ENCODE results near the gene PCDHGA3.
"Not testable (repeated sequence)": the region's sequence is repeated elsewhere in the genome, so short reads cannot be mapped to it uniquely, and the experiment has no call there.

The PCDHGA3 gene

DNA sequence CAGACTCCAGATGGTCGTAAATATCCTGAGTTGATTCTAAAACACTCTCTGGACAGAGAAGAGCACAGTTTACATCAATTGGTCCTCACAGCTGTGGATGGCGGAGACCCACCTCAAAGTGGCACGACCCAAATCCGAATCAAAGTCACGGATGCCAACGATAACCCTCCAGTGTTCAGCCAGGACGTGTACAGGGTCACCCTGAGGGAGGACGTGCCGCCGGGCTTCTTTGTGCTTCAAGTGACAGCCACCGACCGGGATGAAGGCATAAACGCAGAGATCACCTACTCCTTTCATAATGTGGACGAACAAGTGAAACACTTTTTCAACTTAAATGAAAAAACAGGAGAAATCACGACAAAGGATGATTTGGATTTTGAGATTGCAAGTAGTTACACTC, 17.1 kb downstream of the PCDHGA3 start:
- Mint-ChIP-seq H3K36me3 (ENCODE audit: low read depth) (peaks cover 8% of the 10 kb centered on the region), H3K9me3 (peaks cover 44% of the 10 kb centered on the region), H3K27me3 (ENCODE audit: low read depth) (peaks cover 48% of the 10 kb centered on the region), H3K4me3 (peak overlapping the region; percentile 14), H3K27ac (no peak overlapping the region), H3K4me1 (ENCODE audit: low read depth) (peaks cover 4% of the 10 kb centered on the region)

DNA sequence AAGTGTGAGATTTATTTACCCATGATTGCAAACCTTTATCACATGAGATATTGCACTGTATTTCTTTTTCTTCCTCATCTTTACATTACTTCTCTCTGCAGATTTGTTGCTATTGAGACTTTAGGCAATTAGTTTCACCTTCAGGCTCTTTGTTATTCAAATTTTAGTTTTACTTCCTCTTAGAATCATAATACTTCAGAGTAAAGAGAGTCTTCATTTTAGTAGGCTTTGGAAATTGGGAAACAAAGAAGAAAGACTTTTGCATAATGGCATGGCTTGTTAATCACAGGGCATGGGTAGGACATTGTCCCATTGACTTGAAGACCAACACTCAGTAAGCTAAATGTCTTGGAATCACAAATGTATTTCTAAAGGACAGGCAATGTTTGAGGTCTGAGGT, 19.1 kb downstream of the PCDHGA3 start:
- Mint-ChIP-seq H3K27me3 (ENCODE audit: low read depth) (peaks cover 46% of the 10 kb centered on the region), H3K4me1 (ENCODE audit: low read depth) (peaks cover 4% of the 10 kb centered on the region), H3K36me3 (ENCODE audit: low read depth) (peaks cover 8% of the 10 kb centered on the region), H3K27ac (no peak overlapping the region), H3K4me3 (no peak overlapping the region), H3K9me3 (peaks cover 40% of the 10 kb centered on the region)

DNA sequence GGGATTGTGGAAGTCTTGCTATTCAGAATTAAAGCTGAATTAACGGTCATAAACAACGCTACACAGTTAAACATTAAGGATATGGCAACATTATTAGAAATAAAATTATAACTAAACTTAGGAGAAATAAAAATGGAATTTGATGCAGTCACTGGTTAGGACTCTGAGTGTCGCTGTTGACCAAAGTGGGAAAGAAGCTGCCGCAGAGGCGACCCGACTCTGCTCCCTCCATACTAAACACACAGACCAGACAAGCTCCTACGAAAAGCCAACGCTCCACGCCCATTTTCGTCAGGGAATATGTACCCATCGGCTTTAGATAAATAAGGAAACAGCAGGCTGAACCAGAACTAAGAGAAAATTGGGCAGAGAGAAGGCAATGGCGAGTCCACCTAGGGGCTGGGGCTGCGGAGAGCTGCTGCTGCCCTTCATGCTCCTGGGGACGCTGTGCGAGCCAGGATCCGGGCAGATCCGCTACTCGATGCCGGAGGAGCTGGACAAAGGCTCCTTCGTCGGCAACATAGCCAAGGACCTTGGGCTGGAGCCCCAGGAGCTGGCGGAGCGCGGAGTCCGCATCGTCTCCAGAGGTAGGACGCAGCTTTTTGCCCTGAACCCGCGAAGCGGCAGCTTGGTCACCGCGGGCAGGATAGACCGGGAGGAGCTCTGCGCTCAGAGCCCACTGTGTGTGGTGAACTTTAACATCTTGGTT, 20.5 kb downstream of the PCDHGA3 start, which contains the start of gene PCDHGA5:
PCDHGA5 (plus strand) TSS at position 211 of the 709 bp plus-strand sequence; CDS start at position 380, 169 bp downstream.
- Mint-ChIP-seq H3K27me3 (ENCODE audit: low read depth) (peaks cover 46% of the 10 kb centered on the region), H3K4me3 (no peak within 1 kb of the TSS)

DNA sequence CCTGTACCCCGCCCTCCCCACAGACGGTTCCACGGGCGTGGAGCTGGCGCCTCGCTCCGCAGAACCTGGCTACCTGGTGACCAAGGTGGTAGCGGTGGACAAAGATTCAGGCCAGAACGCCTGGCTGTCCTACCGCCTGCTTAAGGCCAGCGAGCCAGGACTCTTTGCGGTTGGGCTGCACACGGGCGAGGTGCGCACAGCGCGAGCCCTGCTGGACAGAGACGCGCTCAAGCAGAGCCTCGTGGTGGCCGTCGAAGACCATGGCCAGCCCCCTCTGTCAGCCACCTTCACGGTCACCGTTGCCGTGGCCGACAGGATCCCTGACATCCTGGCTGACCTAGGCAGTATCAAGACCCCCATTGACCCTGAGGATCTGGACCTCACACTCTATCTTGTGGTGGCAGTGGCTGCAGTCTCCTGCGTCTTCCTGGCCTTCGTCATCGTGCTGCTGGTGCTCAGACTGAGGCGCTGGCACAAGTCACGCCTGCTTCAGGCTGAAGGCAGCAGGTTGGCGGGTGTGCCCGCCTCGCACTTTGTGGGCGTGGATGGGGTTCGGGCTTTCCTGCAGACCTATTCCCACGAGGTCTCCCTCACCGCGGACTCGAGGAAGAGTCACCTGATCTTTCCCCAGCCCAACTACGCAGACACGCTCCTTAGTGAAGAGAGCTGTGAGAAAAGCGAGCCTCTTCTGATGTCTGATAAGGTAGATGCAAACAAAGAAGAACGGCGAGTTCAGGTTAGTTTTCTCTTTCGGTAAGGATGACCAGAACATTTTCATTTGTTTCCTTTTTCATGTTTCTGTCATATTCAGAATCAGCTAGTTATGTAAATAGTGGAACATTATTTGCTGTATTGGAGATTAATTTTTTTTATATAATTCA, 22.6 kb downstream of the PCDHGA3 start:
- peaks cover 31% of the 10 kb centered on the region for H3K9me3 Mint-ChIP-seq

More for the DNA sequence above, 20.5 kb downstream of the PCDHGA3 start, which contains the start of gene PCDHGA5:
- H3K9me3 Mint-ChIP-seq: peaks cover 40% of the 10 kb centered on the region
- peaks cover 8% of the 10 kb centered on the region for H3K36me3 Mint-ChIP-seq (ENCODE audit: low read depth)
- no peak within 1 kb of the TSS for H3K27ac Mint-ChIP-seq
- H3K4me1 Mint-ChIP-seq (ENCODE audit: low read depth): peaks cover 4% of the 10 kb centered on the region

DNA sequence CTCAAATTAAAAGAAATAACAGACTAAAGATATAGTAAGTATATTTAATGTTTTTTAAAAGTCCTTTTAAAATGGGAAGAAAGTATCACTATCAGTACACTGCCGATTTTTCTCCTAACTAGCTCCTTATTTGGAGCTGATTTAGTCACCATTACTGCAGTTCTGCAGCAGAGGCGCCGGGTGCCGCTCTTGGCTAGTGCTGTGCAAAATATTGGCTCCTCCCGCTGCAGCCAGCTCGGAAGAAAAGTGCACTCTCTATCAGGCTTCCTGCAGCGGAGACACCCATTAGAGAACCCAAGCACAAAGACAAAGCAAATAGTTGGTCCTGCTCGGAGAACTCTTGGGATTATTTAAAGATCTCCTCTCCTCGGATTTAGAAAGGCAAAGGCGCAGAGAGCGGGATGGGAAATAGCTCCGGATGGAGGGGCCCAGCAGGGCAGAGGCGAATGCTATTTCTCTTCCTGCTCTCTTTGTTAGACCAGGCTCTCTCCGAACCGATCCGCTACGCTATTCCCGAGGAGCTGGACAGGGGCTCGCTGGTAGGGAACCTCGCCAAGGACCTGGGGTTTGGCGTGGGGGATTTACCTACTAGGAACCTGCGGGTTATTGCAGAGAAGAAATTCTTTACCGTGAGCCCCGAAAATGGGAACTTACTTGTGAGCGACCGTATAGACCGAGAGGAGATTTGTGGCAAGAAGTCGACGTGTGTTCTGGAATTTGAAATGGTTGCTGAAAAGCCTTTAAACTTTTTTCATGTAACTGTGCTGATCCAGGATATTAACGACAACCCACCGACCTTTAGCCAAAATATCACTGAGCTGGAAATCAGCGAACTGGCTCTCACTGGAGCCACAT, 26.6 kb downstream of the PCDHGA3 start, which contains the start of gene PCDHGB3:
PCDHGB3 (plus strand) TSS at position 249 of the 855 bp plus-strand sequence; CDS start at position 402, 153 bp downstream.
- H3K4me3 Mint-ChIP-seq: peak within 1 kb of the TSS; percentile 70
- no peak within 1 kb of the TSS for H3K27ac Mint-ChIP-seq
- H3K27me3 Mint-ChIP-seq (ENCODE audit: low read depth): peaks cover 26% of the 10 kb centered on the region
- H3K36me3 Mint-ChIP-seq (ENCODE audit: low read depth): peaks cover 2% of the 10 kb centered on the region
- peaks cover 2% of the 10 kb centered on the region for H3K4me1 Mint-ChIP-seq (ENCODE audit: low read depth)
- H3K9me3 Mint-ChIP-seq: peaks cover 38% of the 10 kb centered on the region

More for the DNA sequence above, 22.6 kb downstream of the PCDHGA3 start:
- H3K36me3 Mint-ChIP-seq (ENCODE audit: low read depth): peaks cover 6% of the 10 kb centered on the region
- H3K27me3 Mint-ChIP-seq (ENCODE audit: low read depth): peaks cover 40% of the 10 kb centered on the region
- no peak overlapping the region for H3K27ac Mint-ChIP-seq
- H3K4me3 Mint-ChIP-seq: no peak overlapping the region
- H3K4me1 Mint-ChIP-seq (ENCODE audit: low read depth): peaks cover 4% of the 10 kb centered on the region

DNA sequence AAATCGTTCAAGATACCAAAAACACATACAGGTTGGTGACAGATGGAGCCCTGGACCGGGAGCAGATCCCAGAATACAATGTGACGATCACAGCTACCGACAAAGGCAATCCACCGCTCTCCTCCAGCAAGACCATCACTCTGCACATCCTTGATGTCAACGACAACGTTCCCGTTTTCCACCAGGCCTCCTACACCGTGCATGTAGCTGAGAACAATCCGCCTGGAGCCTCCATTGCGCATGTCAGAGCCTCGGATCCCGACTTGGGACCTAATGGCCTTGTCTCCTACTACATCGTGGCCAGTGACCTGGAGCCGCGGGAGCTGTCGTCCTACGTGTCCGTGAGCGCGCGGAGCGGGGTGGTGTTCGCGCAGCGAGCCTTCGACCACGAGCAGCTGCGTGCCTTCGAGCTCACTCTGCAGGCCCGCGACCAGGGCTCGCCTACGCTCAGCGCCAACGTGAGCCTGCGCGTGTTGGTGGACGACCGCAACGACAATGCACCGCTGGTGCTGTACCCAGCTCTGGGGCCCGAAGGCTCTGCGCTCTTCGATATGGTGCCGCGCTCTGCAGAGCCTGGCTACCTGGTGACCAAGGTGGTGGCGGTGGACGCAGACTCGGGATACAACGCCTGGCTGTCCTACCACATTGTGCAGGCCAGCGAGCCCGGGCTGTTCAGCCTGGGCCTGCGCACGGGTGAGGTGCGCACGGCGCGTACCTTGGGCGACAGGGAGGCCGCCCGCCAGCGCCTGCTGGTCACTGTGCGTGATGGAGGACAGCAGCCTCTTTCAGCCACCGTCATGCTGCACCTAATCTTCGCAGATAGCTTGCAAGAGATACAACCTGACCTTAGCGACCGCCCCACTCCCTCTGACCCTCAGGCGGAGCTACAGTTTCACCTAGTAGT, 28.2 kb downstream of the PCDHGA3 start:
- H3K9me3 Mint-ChIP-seq: peaks cover 36% of the 10 kb centered on the region
- peaks cover 2% of the 10 kb centered on the region for H3K36me3 Mint-ChIP-seq (ENCODE audit: low read depth)
- H3K4me1 Mint-ChIP-seq (ENCODE audit: low read depth): peaks cover 2% of the 10 kb centered on the region
- no peak overlapping the region for H3K4me3 Mint-ChIP-seq
- no peak overlapping the region for H3K27ac Mint-ChIP-seq
- peaks cover 16% of the 10 kb centered on the region for H3K27me3 Mint-ChIP-seq (ENCODE audit: low read depth)

DNA sequence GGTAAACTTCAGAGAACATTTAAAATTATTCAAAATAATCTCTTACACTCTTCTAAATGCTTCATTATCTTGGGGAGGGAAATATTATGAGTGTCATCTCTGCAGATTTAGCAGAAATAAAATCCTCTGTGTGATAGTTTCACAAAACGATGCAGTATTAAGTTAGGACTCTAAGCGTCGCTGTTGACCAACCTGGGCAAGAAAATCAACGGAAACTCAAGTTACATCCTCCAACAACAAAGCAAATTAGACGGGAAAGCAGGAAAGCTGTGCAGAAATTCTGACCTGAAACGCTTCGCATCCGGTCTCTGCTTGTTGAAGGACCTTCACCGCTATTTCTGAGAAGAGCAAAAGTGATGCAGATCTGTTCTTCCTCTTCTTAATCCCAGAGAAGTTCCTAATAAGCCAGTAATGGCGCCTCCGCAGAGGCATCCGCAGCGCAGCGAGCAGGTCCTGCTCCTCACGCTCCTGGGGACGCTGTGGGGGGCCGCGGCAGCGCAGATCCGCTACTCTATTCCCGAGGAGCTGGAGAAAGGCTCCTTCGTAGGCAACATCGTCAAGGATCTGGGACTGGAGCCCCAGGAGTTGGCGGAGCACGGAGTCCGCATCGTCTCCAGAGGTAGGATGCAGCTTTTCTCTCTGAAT, 30.2 kb downstream of the PCDHGA3 start, which contains the start of gene PCDHGA6:
PCDHGA6 (plus strand) TSS at position 219 of the 645 bp plus-strand sequence; CDS start at position 412, 193 bp downstream.
- H3K27ac Mint-ChIP-seq: peak within 1 kb of the TSS; percentile 22
- H3K4me3 Mint-ChIP-seq: peak within 1 kb of the TSS; percentile 15
- peaks cover 16% of the 10 kb centered on the region for H3K27me3 Mint-ChIP-seq (ENCODE audit: low read depth)
- H3K4me1 Mint-ChIP-seq (ENCODE audit: low read depth): peaks cover 2% of the 10 kb centered on the region
- H3K9me3 Mint-ChIP-seq: peaks cover 40% of the 10 kb centered on the region
- peaks cover 2% of the 10 kb centered on the region for H3K36me3 Mint-ChIP-seq (ENCODE audit: low read depth)

DNA sequence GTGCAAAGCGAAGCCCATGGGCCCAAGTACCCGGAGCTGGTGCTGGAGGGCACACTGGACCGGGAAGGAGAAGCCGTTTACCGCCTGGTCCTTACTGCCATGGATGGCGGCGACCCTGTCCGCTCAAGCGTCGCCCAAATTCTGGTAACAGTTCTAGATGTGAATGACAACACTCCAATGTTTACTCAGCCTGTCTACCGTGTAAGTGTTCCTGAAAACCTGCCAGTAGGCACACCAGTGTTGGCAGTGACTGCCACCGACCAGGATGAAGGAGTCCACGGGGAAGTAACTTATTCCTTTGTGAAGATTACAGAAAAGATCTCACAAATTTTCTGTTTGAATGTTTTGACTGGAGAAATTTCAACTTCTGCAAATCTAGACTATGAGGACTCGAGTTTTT, 31.0 kb downstream of the PCDHGA3 start:
- Mint-ChIP-seq H3K4me3 (no peak overlapping the region), H3K27me3 (ENCODE audit: low read depth) (peaks cover 16% of the 10 kb centered on the region), H3K9me3 (peaks cover 40% of the 10 kb centered on the region), H3K36me3 (ENCODE audit: low read depth) (peaks cover 2% of the 10 kb centered on the region), H3K27ac (no peak overlapping the region), H3K4me1 (ENCODE audit: low read depth) (peaks cover 2% of the 10 kb centered on the region)

DNA sequence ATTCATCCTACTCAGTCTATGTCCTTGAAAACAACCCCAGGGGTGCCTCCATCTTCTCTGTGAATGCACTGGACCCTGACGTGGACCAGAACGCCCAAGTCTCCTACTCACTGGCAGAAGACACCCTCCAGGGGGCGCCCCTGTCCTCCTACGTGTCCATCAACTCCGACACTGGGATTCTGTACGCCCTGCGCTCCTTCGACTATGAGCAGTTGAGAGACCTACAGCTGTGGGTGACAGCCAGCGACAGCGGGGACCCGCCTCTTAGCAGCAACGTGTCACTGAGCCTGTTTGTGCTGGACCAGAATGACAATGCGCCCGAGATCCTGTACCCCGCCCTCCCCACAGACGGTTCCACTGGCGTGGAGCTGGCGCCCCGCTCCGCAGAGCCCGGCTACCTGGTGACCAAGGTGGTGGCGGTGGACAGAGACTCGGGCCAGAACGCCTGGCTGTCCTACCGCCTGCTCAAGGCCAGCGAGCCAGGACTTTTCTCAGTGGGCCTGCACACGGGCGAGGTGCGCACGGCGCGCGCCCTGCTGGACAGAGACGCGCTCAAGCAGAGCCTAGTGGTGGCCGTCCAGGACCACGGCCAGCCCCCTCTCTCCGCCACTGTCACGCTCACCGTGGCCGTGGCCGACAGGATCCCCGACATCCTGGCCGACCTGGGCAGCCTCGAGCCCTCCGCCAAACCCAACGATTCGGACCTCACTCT, 32.0 kb downstream of the PCDHGA3 start:
- Mint-ChIP-seq H3K27me3 (ENCODE audit: low read depth) (peaks cover 18% of the 10 kb centered on the region), H3K9me3 (peaks cover 40% of the 10 kb centered on the region)
- H3K27ac Mint-ChIP-seq; H3K4me3 Mint-ChIP-seq; H3K4me1 Mint-ChIP-seq (ENCODE audit: low read depth); H3K36me3 Mint-ChIP-seq (ENCODE audit: low read depth): not testable (repeated sequence)

DNA sequence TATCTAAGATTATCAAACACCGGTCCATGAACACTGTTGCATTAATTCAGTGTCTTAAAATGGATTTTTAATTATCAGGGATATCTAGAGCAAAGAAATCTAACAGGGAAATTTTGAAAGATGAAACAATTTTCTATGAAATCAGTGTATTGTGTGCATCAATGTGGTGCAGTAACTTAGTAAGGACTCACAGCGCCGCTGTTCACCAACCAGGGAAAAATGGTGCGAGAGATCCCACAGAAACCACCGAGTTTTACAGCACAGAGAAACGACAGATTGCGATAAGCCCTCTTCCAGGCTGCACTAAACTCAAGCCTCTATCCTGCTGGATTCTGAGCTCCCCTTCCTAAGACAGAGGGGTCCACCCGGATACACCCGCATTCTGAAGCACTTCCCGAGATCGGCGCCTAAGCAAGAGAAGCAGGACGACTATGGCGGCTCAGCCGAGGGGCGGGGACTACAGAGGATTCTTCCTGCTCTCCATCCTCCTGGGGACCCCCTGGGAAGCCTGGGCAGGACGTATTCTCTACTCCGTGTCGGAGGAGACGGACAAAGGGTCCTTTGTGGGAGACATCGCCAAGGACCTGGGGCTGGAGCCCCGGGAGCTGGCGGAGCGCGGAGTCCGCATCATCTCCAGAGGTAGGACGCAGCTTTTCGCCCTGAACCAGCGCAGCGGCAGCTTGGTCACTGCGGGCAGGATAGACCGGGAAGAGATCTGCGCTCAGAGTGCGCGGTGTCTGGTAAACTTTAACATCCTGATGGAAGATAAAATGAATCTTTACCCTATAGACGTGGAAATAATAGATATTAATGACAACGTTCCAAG, 39.1 kb downstream of the PCDHGA3 start, which contains the start of gene PCDHGA7:
PCDHGA7 (plus strand) TSS at position 274 of the 826 bp plus-strand sequence; CDS start at position 432, 158 bp downstream.
- H3K27me3 Mint-ChIP-seq (ENCODE audit: low read depth): peaks cover 31% of the 10 kb centered on the region
- no peaks in the 10 kb centered on the region for H3K4me1 Mint-ChIP-seq (ENCODE audit: low read depth)
- peaks cover 30% of the 10 kb centered on the region for H3K9me3 Mint-ChIP-seq
- no peaks in the 10 kb centered on the region for H3K36me3 Mint-ChIP-seq (ENCODE audit: low read depth)
- peak within 1 kb of the TSS; percentile 78 for H3K4me3 Mint-ChIP-seq
- no peak within 1 kb of the TSS for H3K27ac Mint-ChIP-seq

DNA sequence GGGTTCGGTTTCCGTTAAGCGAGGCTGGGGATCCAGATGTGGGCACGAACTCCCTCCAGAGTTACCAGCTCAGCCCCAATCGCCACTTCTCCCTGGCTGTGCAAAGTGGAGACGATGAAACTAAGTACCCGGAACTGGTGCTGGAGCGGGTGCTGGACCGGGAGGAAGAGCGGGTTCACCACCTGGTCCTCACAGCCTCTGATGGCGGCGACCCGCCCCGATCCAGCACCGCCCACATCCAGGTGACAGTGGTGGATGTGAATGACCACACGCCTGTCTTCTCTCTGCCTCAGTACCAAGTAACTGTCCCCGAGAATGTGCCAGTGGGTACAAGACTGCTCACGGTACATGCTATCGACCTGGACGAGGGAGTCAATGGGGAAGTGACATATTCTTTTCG, 39.7 kb downstream of the PCDHGA3 start:
- H3K27ac Mint-ChIP-seq: no peak overlapping the region

More for the DNA sequence above, 39.7 kb downstream of the PCDHGA3 start:
- no peaks in the 10 kb centered on the region for H3K36me3 Mint-ChIP-seq (ENCODE audit: low read depth)
- H3K9me3 Mint-ChIP-seq: peaks cover 31% of the 10 kb centered on the region
- peaks cover 33% of the 10 kb centered on the region for H3K27me3 Mint-ChIP-seq (ENCODE audit: low read depth)
- no peaks in the 10 kb centered on the region for H3K4me1 Mint-ChIP-seq (ENCODE audit: low read depth)
- H3K4me3 Mint-ChIP-seq: peak overlapping the region; percentile 78
